CD4-positive, alpha-beta T cell treated with Interleukin-10 for 1 hour (primary cell): Measurements from ENCODE around the gene SKI.

ENCODE experiments used
- DNase-seq: peaks from one replicate; pipeline ENCODE4 v3.0.0-alpha.2; 2020

Gene SKI

DNA sequence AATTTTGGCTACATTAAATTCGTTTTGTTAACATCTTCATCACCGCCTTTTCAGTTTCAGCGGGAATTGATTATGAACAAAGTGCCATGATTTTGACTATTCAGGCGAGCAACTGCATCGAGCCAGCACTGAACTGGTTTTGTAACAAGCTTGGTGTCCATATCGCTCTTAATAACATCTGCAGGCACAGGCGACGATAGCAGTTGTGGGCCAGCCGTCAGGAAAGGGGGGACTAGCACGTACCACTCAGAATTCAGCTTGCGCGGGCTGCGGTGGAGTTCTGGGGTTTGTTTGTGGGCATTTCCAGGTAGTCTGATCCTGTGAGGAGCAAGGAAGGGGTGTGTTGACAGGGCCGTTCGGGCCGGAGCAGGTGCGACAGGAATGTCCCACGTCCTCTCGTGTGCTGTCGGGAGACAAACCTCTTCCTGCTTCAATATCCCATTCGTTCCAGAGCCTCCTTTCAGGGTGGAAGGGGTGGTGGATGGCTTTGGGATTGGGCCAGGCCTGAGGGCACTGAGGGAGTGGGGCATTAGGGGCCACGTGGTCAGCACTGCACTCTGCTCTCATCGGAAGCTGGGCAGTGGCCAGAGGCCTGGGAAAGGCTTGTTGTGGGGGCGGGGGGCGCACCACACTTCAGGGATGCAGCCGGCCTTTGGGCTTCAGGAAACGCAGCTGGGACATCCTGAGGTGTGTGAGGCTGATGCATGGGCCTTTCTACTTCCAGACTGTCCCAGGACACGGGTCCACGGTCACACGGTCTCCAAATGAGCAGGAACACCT lies 39.1 kb downstream of the SKI start:
- no peak for DNase-seq

DNA sequence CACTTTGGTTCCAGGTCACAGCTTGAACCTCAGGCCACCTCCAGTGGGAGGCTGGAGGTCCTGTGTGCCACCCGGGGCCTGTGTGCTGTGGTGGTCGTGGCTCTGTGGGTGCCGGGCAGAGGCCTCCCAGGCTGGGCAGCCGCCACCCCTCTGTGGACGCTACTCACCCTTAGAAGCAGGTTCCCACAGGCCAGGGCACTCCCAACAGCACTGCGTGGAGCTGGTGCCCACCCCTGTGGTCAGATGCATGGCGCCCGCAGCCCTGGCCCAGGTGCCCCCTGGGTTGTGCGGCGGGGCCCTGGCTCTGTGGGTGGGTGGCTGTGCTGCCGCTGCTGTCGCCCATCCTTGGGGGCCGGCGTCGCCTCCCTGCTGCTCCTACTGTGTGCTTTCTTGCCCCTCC lies 39.7 kb downstream of the SKI start:
- no peak for DNase-seq

DNA sequence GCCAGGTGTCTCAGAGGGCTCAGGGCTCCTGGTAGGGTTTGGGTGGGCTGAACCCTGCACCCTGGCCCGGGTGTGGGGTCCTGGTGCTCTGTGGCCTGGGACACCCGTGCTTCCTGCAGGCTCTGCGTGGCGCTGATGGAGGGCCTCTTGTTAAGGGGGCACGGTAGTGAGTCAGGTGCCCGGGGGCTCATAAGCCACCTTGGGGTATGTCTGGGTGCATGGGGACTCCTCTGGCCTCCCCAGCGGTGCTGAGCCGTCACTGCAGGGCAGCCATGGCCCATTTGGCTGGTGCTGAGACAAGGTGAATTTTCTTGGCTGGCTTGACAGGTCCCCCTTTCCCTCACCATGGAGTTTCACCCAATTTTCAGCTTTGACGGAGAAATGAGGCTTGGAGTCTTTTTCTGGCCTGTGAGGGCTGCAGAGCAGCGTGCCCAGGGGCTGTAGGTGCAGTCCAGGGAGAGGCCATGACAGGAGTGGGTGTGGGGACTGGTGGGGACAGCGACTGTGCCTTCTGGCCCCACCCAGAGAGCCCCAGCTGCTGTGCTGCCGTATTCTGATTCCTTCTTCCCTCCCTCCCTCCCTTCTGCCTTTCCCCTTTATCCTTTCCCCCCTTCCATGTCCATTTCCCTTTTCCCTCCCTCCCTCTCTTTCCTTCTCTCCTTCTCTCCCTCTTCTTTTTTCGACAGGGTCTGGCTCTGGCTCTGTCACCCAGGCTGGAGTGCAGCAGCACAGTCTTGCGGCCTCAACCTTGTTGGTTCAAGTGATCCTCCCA lies 40.4 kb downstream of the SKI start:
- no peak for DNase-seq

DNA sequence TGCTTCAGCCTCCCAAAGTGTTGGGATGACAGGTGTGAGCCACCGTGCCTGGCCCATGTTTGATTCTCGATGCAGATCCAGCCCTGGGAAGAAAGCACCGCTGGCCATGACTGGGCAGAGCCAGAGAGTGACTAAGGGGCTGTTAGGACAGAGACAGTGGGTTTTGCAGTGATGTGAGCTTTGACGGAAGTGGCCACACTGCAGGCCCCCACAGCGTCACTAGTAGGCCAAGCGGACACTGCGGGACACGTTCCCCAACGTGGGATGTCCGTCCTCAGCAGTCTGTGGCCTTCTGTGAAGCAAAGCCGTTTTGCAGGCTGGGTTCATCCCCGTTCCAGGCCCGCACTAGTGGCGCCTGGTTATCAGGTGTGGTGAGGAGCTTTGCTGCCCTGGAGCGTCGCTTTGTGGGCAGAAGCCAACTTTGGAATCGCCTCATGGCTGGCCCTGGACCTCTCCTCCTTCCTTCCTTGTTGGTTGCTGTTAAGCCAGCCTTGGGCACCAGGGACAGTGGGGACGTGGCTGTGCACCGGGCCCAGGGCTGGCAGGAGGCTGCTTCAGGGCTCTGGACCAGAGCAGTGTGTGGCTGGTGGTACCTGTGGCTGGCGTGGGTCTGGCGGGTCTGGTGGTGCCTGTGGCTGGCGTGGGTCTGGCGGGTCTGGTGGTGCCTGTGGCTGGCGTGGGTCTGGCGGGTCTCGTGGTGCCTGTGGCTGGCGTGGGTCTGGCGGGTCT lies 41.2 kb downstream of the SKI start:
- DNase-seq, result no peak

DNA sequence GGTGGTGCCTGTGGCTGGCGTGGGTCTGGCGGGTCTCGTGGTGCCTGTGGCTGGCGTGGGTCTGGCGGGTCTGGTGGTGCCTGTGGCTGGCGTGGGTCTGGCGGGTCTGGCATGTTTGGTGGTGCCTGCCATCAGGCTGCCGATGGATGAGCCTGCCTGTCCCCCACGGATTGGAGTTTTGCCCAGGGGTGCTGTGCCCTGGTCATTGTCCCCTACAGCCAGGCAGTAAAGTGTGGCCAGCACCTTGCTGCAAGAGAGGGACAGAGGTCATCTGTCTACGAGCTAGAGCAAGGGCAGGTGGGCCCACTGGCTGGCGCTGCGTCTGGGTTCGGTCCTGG lies 41.8 kb downstream of the SKI start:
- no peak for DNase-seq

DNA sequence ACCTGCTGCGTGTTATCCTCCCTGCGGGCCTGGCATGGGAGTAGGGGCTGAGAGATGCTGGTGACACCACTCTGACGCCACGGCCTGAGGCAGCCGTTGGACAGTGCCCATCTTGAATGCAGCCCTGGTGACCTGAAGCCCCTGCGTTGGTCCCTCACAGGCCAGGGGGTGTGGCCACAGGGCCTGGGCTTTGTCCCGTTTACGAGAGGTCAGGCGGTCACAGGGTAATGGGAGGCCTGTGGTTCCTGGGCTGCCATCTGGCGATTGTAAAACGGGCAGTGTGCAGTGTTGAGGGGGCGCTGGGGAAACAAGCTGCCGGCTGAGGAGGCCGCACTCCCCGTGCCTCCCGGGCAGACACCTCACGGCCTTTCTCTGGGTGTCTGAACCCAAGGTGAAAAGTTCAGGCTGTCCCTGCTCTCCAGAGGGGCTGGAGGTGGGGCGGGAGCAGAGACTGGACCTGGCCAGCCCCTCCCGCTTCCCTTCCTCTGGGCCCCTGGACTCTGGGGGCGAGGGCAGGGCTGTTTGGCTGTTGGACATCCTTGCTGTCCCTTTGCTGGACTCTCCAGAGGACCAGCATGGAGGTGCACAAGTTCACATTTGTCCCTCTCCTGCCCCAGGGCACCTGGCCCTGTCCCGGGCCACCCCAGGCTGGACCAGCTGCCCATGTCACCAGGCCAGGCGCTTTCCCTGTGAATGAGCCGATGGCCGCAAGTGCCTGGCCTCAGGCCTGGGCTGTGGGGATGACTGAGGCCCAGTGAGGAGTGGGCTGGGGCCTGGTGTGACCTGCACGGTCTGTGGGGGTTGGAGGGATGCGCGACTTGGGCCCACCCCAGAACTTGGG lies 42.4 kb downstream of the SKI start:
- DNase-seq, result no peak

DNA sequence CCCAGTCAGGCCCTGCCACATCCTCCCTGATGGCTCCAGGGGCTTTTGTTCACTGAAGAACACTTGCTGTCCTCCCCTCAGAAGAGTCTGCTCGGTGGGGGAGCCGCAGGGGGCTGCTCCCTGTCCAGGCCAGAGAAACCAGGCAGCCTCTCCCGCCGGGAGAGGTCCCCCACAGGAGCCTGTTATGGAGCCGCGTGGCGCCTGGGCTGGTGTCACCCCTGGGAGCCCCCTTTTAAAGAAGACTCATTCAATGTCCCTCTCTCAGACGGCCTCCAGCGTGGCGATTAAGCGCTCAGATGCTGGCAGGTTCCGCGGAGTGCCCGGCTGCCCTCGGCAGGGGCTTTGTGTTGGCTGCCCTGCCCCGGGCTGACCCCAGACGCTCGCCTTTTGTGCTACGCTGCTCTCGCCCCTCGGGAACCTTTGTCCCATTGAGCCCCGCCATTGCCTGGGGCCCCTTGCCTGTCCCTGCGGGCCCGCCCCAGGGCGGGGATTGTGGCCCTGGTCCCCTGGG lies 43.1 kb downstream of the SKI start:
- DNase-seq, result no peak

DNA sequence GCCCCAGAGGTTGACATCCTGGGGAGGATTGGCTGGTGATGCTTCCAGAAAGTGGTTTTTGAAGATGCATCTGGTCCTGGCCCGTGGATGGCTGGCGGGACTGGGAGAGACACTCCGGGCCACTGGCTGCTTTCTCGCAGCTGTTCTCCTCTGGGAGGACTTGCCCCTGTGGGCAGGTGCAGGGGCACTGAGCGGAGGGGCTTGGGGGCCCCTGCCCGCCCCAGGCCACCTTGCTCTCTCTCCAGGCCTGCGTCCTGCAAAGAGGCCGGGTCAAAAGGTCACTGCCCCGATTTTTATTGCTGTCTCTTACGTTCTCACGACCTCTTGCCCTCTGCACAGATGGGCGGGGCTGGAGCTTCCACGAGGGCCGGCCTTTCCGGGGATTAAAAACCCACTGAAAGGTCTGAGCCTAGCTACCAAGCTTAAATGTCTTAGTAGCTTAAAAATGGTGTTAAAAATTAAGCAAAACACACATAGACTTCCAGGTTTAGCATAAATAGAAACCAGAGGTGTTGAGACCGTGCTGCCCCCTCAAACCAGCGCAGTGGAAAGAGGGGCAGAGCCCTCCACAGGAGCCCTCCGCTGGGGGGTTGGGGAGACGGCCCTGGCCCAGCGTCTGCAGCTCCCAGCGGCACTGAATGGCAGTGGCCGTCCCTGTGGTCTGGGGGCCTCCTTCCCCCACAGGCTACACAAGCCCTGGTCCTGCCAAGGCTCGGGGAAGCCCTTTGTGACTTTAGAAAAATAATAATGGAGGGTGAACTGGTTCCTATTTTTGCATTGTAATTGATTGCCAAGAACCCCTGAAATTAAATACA lies 43.9 kb downstream of the SKI start:
- DNase-seq, result no peak

DNA sequence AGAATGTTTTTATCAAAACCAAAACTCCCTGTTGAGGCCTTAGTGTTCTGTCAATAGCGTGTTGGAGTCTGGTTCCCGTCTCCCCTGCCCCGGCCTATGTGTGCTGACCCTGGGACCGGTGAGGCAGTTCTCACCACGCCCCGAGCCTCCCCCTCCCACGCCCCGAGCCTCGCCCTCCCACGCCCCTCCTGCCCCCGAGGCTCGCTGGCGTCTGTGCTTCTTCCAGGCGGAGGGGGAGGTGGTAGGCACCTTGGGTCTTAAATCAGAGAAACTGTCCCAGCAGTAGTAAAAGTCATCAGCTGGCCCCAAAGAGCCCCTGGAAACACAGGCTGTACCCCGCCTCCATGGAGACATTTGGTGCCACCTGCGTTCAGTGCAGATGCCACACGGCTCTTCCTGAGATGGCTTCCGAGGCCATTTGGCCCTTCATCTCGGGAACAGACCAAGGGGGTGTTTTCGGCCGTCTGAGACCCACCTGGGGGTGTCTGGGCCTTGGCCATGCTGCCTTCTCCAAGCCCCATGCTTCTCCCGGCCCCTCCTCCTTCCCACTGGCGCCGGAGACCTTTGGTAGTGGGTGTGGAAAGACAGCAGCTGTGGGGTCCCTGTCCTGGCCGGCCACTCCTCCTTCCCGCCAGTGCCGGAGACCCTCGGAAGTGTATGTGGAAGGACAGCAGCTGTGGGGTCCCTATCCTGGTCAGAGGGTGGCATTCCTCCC lies 44.7 kb downstream of the SKI start:
- no peak for DNase-seq

DNA sequence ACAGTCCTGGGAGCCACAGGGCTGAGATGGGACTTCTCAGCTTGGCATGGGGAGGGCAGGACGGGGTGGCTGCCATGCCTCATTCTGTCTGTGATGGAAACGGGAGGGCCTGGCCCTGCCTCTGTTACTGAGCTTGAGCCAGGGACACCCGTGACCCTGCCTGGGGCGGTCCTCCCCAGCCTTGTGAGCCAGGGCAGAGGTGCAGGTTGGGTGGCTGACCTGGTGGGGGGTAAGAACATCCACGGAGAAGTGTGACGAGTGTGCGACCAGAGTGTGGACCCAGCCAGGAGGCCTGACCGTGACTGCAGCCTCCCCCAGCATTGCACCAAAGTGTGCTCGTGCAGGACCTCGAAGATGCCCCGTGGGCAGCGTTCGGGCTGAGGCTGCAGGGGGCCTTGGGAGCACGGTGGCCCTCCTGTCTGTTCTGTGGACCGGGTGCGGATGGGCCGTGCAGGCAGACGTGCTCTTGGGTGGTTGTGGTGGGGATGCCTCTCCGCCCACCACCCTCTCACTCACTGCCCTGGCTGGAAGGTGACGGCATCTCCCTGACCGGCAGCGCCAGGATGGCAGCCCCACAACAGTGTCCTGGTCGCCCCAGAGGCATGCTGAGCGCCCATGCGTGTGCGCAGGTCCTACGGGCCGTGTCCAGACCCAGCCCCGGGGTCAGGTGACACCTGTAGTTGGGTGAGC lies 45.4 kb downstream of the SKI start:
- DNase-seq, result no peak

DNA sequence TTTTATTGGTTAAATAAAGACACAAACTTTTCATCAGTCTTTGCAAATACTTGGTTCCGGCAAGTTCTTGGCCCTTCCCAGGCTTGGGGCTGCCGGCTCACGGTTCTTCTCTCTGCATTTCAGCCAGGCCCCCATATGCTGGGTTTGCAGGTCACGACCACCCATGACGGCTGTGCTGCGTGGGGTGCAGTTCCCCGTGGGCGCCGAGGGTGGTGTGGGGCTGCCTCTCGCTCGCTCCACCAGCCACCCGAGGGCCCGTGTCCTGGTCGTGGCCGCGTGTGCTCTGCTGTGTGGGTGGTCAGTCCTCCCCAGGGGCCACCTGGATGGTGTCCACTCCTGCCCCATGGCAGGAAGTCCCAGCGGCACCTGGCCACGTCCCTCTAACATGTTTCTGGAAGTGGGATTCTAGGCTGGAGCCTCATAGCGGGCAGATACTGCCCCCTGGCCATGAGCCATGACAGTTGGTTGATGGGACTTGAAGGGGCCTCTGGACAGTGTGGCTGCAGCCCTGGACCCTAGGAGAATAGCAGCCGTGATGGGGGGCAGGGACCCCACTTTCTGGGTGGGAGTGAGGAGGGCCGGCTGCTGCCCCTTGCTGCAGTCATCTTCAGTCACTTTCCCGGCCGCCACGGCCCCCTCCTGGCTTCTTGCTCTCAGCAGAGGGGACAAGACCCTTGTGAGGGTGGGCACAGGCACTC lies 46.3 kb downstream of the SKI start:
- DNase-seq, result no peak

DNA sequence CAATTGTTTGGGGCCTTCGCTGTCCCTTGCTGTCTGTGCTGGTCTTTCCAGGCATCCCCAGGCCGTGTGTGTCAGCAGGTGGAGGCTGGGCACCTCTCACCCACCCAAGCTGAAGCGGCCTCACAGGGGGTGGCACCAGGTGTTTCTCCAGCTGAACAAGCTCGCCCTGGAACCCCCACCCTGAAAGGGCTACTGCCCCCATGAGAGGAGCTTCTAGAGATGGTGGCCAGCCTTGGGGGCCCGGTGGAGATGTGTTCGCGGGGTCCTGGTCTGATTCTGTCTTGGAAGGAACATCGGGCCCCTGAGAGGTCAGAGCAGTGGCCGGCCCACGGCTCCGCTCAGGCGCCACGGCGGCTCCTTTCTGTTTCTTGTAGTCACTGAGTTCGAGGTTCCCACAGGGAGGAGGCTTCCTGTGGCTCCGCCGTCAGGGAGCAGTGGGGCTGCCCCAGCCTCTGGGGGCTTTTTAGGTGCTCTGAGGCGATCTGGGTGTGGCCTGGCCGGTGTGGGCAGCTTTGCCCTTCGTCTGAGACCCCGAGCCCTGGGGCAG lies 46.9 kb downstream of the SKI start:
- no peak for DNase-seq

DNA sequence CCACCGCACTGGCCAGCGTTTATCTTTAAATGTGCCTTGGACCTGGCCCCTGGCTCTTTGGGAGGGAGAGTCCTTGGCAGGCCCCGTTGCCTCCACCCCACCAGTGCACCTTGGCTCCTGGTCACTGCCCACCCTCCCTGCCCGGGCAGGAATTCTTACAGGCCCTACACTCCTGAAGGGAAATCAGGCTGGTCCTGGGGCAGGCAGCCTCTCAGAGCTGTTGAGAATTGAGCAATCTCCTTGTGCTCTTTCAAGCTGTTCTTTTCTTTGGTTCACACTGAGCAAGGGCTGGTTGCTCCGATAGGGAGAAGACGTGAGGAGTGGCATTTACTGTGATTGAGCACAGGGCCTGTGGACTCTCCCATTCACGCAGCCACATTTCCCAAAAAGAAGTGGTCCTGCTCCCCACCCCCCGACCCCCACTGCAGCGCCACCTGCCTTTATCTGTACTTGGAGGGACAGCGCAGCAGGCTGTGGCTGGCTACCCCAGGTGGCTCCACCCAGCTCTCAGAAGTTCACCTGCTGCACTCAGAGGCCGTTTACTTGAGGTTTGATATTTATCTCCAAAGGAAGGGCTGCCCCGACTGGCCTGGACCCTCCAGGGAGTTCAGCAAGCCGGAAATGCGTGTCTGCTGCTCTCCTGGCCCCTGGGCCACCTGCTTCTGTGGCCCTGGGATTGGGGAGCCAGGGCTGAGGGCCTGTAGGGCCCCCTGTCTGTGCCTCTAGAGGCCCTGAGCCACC lies 47.8 kb downstream of the SKI start:
- no peak for DNase-seq

DNA sequence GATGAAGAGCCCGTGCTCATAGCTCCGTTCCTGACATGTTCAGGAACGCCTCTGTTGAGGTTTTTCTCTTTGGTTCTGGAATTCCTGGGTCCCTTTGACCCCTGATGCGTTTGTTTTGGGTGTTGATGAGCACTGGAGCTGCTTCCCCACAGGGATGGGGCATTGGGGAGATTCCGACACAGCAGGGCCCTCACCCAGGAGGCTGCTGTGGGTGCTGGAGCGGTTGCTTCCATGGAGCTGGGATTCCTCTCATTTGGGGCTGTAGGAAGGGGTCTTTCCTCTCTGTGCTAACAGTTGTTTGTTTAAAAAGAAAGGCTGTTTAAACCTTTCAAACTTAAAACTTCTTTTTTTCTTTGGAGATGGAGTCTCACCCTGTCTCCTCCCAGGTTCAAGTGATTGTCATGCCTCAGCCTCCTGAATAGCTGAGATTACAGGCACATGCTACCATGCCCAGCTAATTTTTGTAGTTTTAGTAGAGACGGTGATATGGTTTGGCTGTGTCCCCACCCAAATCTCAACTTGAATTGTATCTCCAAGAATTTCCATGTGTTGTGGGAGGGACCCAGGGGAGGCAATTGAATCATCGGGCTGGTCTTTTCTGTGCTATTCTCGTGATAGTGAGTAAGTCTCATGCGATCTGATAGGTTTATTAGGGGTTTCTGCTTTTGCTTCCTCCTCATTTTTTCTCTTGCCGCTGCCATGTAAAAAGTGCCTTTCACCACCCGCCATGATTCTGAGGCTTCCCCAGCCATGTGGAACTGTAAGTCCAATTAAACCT lies 48.9 kb downstream of the SKI start:
- DNase-seq, result no peak

DNA sequence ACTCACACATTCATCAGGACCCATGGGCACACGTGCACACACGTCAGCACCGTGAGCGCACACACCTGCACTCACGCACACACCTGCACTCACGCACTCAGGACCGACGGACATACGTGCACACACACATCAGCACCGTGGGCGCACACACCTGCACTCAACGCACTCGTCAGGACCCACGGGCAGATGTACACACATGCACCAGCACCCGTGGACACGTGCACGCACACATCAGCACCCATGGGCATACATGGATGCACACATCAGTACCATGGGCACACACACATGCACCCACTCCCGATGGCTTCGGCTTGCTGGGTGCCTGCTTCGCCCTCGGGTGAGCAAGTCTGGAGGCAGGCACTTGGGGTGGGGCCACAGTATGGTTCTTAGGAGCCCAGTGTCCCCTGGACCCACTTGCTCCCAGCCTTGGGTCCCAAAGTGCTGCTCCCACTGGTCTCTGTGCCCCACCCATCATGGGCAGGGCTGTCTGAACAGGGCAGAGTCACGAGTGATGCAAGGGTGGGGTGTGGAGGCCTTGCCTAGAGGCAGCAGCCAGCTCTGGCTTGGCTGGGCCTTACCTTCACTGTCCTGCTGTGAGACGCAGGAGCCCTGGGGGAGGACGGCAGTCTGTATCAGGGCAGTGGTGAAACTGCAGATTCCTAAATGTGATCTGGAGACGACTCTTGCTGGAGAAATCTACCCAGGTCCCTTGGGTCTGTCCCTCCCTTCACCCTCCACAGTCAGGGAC lies 49.8 kb downstream of the SKI start:
- DNase-seq, result no peak

DNA sequence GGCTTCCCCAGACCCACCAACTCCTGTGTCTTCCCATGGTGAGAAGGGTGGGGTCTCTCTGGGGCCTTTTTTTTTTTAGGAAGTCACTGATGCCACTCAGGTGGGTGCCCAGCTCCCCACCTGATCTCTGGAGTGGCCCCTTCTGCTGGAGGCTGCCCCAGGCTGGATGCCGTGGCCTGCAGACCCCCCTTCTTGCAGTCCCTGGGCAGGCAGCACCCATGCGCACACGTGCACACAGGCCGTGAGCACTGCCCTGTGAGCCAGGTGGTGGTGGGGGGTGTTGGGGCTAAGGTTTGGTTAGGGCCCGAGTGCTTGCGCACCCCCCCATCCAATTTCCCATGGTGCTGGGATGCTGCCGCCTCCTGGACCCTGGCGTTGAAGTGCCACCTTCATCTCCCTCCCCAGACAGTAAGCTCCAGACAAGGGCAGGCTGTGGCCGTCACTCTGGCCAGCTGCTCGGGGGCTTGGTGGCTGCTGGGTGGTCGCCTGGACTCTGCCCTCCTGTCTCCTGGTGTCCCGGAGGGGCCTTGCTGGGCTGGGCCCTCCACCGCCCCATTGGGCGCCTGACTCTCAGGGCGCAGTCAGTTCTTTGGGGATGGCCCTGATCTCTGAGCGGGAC lies 50.6 kb downstream of the SKI start:
- DNase-seq, result no peak

DNA sequence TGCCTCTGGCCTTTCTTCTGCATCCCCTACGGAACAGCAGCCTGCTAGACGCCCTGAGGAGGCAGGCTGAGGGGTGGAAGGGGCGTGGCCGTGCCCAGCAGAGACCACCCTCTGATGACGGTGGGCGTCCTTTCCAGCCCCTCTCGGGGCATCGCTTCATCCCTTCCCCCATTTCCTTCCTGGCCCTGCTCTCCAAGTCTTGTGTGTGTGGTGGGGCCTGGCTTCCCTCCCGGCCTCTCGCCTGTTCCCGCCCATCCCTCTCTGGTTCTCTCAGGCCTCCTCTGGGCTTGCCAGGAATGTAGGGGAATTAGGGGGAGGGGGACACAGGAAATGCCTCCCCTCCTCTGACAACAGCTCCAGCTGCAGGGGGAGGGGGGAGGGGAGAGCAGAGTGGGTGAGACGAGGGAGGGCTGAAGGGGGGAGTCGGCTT lies 51.1 kb downstream of the SKI start:
- no peak for DNase-seq
